ENCODE measurements around the gene SERPINA10. TPM values are rescaled to one million over a fixed set of nuclear protein-coding genes. Genes with fewer than 3 reads are reported as not detected.

Gene SERPINA10
- total RNA-seq, 4 donors from 2014 or later = 0.24 TPM; not detected in 3

- H3K27me3 ChIP-seq = no peaks in the 10 kb centered on the region
- TF ChIP-seq CTCF (IDR thresholded peaks at IDR 0.05) = no peak
- no peaks in the 10 kb centered on the region for H3K4me1 ChIP-seq
- no peak overlapping the region for H3K27ac ChIP-seq
- WGBS = 94% methylated on average over 2 of the region's 2 CpGs
- H3K4me3 ChIP-seq = no peak overlapping the region
- no peaks in the 10 kb centered on the region for H3K36me3 ChIP-seq
- no peak for DNase-seq (ENCODE audit: low spot score in 2 of 2)
- no peaks in the 10 kb centered on the region for H3K9me3 ChIP-seq
Observed at GRCh38 chr14:94239406-94239805, 53.7 kb downstream of the SERPINA10 start.

DNA sequence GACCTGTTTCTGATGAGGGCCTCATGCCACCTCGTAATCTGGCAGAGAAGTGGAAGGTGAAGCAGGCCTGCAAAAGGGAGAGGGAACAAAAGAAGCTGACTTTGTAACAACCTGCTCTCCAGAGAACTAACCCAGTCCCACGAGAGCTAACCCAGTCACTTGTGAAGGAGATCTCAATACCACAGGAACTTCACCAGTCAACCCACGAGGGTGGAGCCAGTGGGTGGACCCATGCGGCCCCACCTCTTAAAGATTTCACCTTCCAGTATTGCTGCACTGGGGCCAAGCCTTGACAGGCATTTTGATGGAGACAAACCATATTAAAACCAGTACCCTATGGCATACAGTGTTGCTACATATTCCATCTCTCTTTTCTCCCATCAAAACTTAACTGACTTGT, 55.1 kb downstream of the SERPINA10 start:
- no peaks in the 10 kb centered on the region for H3K36me3 ChIP-seq
- H3K4me1 ChIP-seq = no peaks in the 10 kb centered on the region
- TF ChIP-seq EP300 (IDR thresholded peaks at IDR 0.05) = no peak
- TF ChIP-seq POLR2AphosphoS5 (IDR thresholded peaks at IDR 0.05) = no peak
- TF ChIP-seq CTCF (IDR thresholded peaks at IDR 0.05) = no peak
- no peak for TF ChIP-seq POLR2A (IDR thresholded peaks at IDR 0.05)
- WGBS = 77% methylated on average over 4 of the region's 4 CpGs
- no peak overlapping the region for H3K27ac ChIP-seq
- DNase-seq (ENCODE audit: low spot score in 2 of 2) = no peak
- no peak overlapping the region for H3K4me3 ChIP-seq
- no peaks in the 10 kb centered on the region for H3K27me3 ChIP-seq
- no peaks in the 10 kb centered on the region for H3K9me3 ChIP-seq

DNA sequence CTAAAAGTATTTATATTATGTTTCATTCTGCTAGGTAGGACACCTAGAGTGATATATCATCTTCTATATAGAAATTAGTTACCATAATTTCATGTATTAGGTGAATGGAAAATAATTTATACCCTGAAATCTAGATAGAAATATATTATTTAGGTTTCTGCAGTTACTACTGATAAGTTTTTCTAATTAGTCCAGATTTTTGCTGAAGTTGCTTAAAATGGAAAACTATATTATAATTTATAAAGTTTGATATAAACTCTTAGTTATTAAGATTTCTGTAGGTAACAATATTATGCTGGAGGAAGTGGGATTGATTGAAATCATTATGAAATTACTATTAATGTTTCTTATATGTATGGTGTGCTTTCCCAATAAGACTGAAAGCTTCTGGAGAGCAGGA, 56.0 kb downstream of the SERPINA10 start:
- Histone ChIP-seq H3K4me3 (no peak overlapping the region), H3K27me3 (no peaks in the 10 kb centered on the region)

More for the DNA sequence above, 56.0 kb downstream of the SERPINA10 start:
- no peaks in the 10 kb centered on the region for H3K4me1 ChIP-seq
- no peak overlapping the region for H3K27ac ChIP-seq
- DNase-seq (ENCODE audit: low spot score in 2 of 2) = no peak
- no peaks in the 10 kb centered on the region for H3K9me3 ChIP-seq
- no peaks in the 10 kb centered on the region for H3K36me3 ChIP-seq
- TF ChIP-seq POLR2A (IDR thresholded peaks at IDR 0.05) = no peak
- TF ChIP-seq POLR2AphosphoS5 (IDR thresholded peaks at IDR 0.05) = no peak
- no peak for TF ChIP-seq EP300 (IDR thresholded peaks at IDR 0.05)
- TF ChIP-seq CTCF (IDR thresholded peaks at IDR 0.05) = no peak

Other genes starting within 250 kb of the SERPINA10 start
- gene DDX24, start 212.1 kb downstream of the SERPINA10 start, total RNA-seq = 100 to 1,000 TPM; 107 to 134 (median 108) TPM
- gene IFI27L1, start 212.0 kb downstream of the SERPINA10 start, total RNA-seq = 10 to 100 TPM in 1 of 4 donors, 1 to 10 TPM in 3; 7.2 to 11.4 (median 9.3) TPM
- 100 to 1,000 TPM in 2 of 4 donors, 10 to 100 TPM in 2; 26.9 to 197 (median 142) TPM for gene IFI27, start 182.5 kb downstream of the SERPINA10 start, total RNA-seq
- gene IFI27L2, start 163.7 kb downstream of the SERPINA10 start, total RNA-seq = 10 to 100 TPM; 29.9 to 87.6 (median 61.1) TPM
- 1 to 10 TPM in 3 of 4 donors, under 1 TPM in 1; 0.24 to 4.4 (median 1.3) TPM for gene PPP4R4, start 118.9 kb downstream of the SERPINA10 start, total RNA-seq
- under 1 TPM in 1 of 4 donors, not detected in 3; 0.97 TPM for gene SERPINA6, start 30.1 kb upstream of the SERPINA10 start, total RNA-seq
- gene SERPINA2, start 73.4 kb upstream of the SERPINA10 start, total RNA-seq = not detected
- gene SERPINA1, start 95.3 kb upstream of the SERPINA10 start, total RNA-seq = 10 to 100 TPM in 1 of 4 donors, 1 to 10 TPM in 3; 4.7 to 62.4 (median 7.5) TPM
- gene SERPINA11, start 159.5 kb upstream of the SERPINA10 start, total RNA-seq = not detected
- 10 to 100 TPM in 2 of 4 donors, 1 to 10 TPM in 2; 1.8 to 11.0 (median 6.2) TPM for gene SERPINA9, start 182.9 kb upstream of the SERPINA10 start, total RNA-seq
- 100 to 1,000 TPM in 3 of 4 donors, 10 to 100 TPM in 1; 91.3 to 486 (median 265) TPM for gene SERPINA12, start 216.2 kb upstream of the SERPINA10 start, total RNA-seq